Measurements from ENCODE around the gene GDF3.

DNA sequence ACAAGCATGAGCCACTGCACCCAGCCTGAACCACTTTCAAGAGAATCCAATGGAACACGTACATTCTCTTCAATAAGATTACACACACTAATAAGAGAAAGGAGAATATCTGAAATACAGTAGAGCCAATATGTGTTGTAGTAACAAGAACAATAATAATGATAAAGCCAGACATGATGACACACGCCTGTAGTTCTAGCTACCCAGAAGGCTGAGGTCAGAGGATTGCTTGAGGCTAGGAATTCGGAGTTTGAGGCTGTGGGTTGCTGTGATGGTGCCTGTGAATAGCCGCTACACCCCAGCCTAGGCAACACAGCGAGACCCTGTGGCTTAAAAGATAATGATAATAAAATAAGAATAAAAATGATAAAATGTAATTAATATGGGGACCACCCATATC, 45.5 kb downstream of the GDF3 start:
- TF ChIP-seq CTCF (conservative IDR thresholded peaks at IDR 0.05), result no peak
- no peak for TF ChIP-seq ZFX (IDR thresholded peaks at IDR 0.05)
